ENCODE measurements around the gene STK32A. TPM values are rescaled to one million over a fixed set of nuclear protein-coding genes. Genes with fewer than 3 reads are reported as not detected.

Gene STK32A
- polyA plus RNA-seq, 1 donor (not counting 4 experiments of a cell fraction or from before 2014, with no cell fraction given): 0.01 TPM

DNA sequence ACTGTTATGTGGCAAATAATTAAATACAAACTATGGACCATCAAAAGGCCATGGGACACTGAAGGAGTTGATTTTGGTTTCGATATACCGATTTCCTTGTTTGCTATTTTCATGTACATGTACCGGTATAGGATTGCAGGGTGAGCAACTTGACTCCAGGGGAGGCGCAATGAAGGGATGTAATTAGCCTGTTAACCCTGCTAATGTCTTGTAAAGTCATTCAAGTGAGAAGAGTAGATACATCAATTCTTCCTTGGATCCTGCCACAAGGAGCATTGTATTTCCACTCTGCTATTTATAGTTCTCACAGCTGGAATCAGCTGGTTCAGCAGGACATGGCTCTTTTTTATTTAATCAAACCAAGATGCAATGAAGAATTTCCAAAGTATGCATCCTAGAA lies 102.0 kb downstream of the STK32A start:
- Histone ChIP-seq H3K4me2 (ENCODE audit: control insufficient read depth, extremely low read depth, insufficient read depth, low read depth, low read length) (no peak overlapping the region), H3K4me3 (ENCODE audit: control insufficient read depth in 2 of 3, extremely low read depth in 1 of 3, insufficient read depth in 2 of 3, low read depth in 1 of 3, low read length in 3 of 3) (no peak overlapping the region), H3K9me1 (ENCODE audit: control insufficient read depth, extremely low read depth, insufficient read depth, low read length) (no peaks in the 10 kb centered on the region), H3K9ac (ENCODE audit: control insufficient read depth, extremely low read depth, insufficient read depth, low read length) (no peak overlapping the region), H4K20me1 (ENCODE audit: control insufficient read depth, extremely low read depth, insufficient read depth, low read length) (no peaks in the 10 kb centered on the region), H3K36me3 (ENCODE audit: control insufficient read depth in 2 of 2, extremely low read depth in 1 of 2, insufficient read depth in 2 of 2, low read length in 2 of 2) (no peaks in the 10 kb centered on the region), H3K9me3 (ENCODE audit: control insufficient read depth, low read depth, low read length) (no peaks in the 10 kb centered on the region), H2AFZ (ENCODE audit: control insufficient read depth, low read length) (no peak overlapping the region), H3K27ac (ENCODE audit: control insufficient read depth, insufficient read depth, low read length) (no peak overlapping the region), H3K4me1 (ENCODE audit: control insufficient read depth, extremely low read depth, insufficient read depth, low read length) (no peaks in the 10 kb centered on the region), H3K79me2 (ENCODE audit: control insufficient read depth, insufficient read depth, low read length) (no peaks in the 10 kb centered on the region), H3K27me3 (ENCODE audit: control insufficient read depth, extremely low read depth, insufficient read depth, low read length) (no peaks in the 10 kb centered on the region)
- dilution Hi-C loops (cut with MboI; ENCODE audit: extremely low pct_ligation_motif_present, low sequenced_read_pairs): no loop called here
- DNase-seq (ENCODE audit: low read depth, low spot score) (no peak), FAIRE-seq (no peak)
- TF ChIP-seq CTCF (optimal IDR thresholded peaks at IDR 0.05 in 1 of 3, IDR thresholded peaks at IDR 0.05 in 1 of 3, conservative IDR thresholded peaks at IDR 0.05 in 1 of 3; ENCODE audit: extremely low read depth in 1 of 3, insufficient read depth in 2 of 3, low read length in 3 of 3) (no peak), EZH2 (IDR thresholded peaks at IDR 0.05; ENCODE audit: low read length) (no peak)

GRCh38 chr5:147339313-147339712 lies 104.5 kb downstream of the STK32A start:
- DNase-seq (ENCODE audit: low read depth, low spot score) (no peak), FAIRE-seq (no peak)
- no peaks in the 10 kb centered on the region for H3K9me3 ChIP-seq (ENCODE audit: control insufficient read depth, low read depth, low read length)
- H3K4me1 ChIP-seq (ENCODE audit: control insufficient read depth, extremely low read depth, insufficient read depth, low read length): no peaks in the 10 kb centered on the region
- no peak overlapping the region for H3K4me2 ChIP-seq (ENCODE audit: control insufficient read depth, extremely low read depth, insufficient read depth, low read depth, low read length)
- no peak overlapping the region for H3K27ac ChIP-seq (ENCODE audit: control insufficient read depth, insufficient read depth, low read length)
- TF ChIP-seq EZH2 (IDR thresholded peaks at IDR 0.05; ENCODE audit: low read length) (no peak), CTCF (optimal IDR thresholded peaks at IDR 0.05 in 1 of 3, IDR thresholded peaks at IDR 0.05 in 1 of 3, conservative IDR thresholded peaks at IDR 0.05 in 1 of 3; ENCODE audit: extremely low read depth in 1 of 3, insufficient read depth in 2 of 3, low read length in 3 of 3) (no peak)
- no peak overlapping the region for H2AFZ ChIP-seq (ENCODE audit: control insufficient read depth, low read length)
- no peak overlapping the region for H3K4me3 ChIP-seq (ENCODE audit: control insufficient read depth in 2 of 3, extremely low read depth in 1 of 3, insufficient read depth in 2 of 3, low read depth in 1 of 3, low read length in 3 of 3)
- no peaks in the 10 kb centered on the region for H3K9me1 ChIP-seq (ENCODE audit: control insufficient read depth, extremely low read depth, insufficient read depth, low read length)
- H4K20me1 ChIP-seq (ENCODE audit: control insufficient read depth, extremely low read depth, insufficient read depth, low read length): no peaks in the 10 kb centered on the region
- no peaks in the 10 kb centered on the region for H3K79me2 ChIP-seq (ENCODE audit: control insufficient read depth, insufficient read depth, low read length)
- no peaks in the 10 kb centered on the region for H3K36me3 ChIP-seq (ENCODE audit: control insufficient read depth in 2 of 2, extremely low read depth in 1 of 2, insufficient read depth in 2 of 2, low read length in 2 of 2)
- dilution Hi-C loops (cut with MboI; ENCODE audit: extremely low pct_ligation_motif_present, low sequenced_read_pairs): no loop called here
- no peaks in the 10 kb centered on the region for H3K27me3 ChIP-seq (ENCODE audit: control insufficient read depth, extremely low read depth, insufficient read depth, low read length)
- H3K9ac ChIP-seq (ENCODE audit: control insufficient read depth, extremely low read depth, insufficient read depth, low read length): no peak overlapping the region

Data from keratinocyte (primary cell).